OCI-M1 (cell line): Measurements from ENCODE around the gene TFAP2E.

ENCODE experiments used
- DNase-seq: peaks from one replicate; lab custom pipeline; 2025; lab: John Stamatoyannopoulos, UW

Gene TFAP2E

DNA sequence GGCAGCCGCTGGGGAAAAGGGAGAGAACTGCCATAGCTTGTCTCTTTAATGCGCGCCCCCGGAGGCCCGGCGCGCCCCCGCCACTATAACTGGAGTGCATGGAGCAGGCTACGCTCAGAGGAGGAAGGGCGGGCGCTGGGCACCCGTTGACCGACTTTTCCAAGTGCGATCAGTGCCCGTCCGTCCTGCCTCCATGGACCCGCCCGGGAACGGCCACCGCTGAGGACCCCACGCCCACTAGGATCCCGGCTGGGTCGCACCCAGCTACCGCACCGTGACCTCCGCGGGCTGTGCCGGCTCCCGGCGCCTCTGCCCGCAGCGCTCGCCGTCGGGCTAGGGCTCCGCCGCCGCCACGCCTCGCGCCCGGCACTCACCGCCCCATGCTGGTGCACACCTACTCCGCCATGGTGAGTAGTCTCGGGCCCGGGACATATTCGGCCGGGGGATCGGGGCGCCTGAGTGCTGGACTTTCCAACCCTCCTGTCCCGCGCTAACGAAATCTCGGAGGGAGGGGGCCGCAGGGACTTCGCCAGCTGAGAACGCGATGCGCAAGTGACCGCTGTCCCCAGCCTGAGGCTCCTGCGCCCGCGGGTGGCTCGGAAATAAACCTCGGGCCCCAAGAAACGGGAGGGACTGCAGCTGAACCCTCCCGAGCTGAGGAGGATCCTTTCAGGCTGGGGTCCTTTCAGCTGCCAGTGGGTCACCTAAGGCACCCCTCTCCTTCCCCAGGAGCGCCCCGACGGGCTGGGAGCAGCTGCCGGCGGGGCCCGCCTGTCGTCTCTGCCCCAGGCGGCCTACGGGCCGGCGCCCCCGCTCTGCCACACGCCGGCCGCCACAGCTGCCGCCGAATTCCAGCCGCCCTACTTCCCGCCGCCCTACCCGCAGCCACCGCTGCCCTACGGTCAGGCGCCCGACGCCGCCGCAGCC lies at the start of gene TFAP2E:
Gene TFAP2E, plus strand, starts transcription at position 117 of the 927 bp plus-strand sequence. Its CDS starts 264 bp downstream, at position 381.
- DNase-seq: no peak

DNA sequence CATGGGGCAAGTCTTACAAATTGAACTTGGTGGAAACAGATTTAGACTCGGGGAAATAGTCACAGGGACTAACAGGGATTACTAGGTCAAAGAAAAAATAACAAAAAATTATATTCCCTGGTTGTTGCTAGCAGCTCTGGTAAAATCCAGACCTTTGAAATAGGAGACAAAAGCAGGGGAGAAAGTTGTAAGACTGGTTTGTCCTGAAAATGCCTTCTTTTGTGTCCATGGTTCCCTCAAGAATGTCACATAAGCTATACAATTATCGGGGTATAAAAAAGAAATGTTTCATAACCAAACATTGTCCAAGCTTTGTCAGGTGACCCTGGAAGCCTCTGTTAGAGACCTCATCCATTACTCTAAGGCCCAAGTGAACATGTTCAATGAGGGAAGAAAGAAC lies 49.0 kb upstream of the TFAP2E start:
- DNase-seq: no peak

DNA sequence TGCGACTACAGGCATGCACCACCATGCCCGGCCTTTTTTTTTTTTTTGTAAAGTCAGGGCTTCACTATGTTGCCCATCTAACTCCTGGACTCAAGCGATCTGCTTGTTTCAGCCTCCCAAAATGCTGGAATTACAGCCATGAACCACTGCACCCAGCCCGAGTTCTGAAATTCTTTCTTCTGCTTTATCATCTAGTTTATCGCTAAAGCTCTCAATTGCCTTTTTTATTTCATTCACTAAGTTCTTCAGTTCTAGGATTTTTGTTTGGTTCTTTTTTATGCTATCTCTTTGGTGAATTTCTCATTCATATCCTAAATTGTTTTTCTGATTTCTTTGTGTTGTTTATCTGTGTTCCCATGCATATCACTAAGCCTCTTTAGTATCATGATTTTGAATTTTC lies 42.9 kb upstream of the TFAP2E start:
- DNase-seq: no peak

DNA sequence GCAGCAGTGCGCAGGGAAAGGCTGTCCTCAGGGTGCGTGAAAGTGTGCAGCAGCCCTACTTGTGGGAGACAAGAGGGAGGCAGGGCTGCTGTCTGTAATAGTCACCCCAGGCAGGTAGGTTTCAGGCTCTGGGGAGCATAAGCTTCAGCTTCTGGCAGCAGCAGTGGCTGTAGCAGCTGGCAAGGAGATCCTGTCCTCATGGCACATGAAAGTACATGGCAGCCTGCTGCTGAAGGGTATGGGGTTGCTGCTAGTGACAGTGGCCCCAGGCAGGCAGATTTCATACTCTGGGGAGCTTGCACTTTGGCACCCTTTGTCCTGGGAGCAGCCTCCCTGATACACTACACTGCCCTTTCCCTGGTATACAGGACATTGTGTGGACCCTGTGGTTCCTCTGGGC lies 42.2 kb upstream of the TFAP2E start:
- no peak for DNase-seq

DNA sequence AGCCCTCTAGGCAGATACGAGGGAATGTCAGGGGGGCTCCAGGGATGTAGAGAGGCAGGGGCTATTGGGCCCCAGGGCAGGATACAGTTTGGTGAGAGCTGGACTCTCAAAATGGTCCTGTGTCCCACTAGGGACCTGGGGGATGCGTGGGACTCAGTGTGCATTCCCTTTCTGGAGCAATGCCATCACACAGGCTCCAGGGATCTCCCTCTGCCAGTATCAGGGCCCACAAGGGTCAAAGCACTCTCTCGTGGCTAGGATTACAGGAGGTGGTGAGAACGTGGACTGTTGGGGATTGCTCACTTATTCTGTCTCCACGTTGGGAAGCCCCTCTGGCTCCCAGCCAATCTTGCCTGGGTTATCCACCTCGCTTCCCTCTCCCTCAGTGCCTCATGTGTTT lies 41.7 kb upstream of the TFAP2E start:
- no peak for DNase-seq

DNA sequence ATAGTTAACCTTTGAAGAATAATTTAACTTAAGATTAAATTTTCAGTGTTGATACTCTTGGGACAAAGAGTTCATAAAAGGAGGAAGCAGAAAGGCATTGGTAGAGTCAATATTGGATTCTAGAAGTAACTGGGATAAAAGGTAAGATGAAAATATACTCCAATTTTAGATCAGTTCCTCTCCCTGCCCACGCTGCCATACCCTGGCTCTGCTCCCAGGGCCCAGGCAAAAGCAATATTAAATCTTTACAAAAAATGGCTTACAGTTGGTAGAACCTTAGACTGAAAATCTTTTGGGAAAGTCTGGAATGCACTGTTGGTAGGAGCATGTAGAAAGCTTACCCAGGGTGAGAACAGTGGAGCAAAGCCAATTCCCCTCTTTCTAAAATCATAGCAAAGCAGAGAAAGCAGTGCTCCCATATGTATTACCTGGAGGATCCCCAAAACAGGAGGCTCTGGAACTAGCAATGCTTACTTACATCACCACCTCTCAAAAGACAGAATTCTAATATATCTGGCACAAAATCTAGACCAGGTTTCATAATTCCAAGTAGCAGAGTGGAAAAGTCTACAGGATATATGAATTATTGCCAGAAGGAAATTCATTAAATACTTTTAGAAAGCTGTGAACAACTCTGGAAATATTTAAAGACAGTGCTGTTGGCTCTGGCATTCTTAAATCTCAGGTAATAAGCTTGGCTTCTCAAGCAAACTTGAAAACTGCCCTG lies 40.5 kb upstream of the TFAP2E start:
- no peak for DNase-seq

DNA sequence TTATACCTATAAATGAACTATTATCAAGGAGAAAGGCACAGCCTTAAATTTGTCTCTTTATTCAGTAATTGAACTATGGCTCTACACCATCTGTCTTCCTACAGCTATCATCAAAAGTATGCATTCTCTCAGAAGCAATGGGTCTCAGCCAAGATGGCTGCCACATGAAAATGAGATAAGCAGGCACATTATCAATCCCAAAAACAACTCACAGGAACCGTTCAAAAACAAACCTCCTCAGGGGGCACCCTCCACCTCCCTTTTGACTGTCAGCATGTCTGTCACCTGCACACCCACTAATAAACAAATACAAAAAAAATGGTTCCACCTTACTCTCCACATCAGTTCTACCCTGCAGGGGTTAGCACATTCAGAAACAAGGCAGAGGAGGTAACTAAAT lies 39.5 kb upstream of the TFAP2E start:
- DNase-seq: peak; percentile 31

DNA sequence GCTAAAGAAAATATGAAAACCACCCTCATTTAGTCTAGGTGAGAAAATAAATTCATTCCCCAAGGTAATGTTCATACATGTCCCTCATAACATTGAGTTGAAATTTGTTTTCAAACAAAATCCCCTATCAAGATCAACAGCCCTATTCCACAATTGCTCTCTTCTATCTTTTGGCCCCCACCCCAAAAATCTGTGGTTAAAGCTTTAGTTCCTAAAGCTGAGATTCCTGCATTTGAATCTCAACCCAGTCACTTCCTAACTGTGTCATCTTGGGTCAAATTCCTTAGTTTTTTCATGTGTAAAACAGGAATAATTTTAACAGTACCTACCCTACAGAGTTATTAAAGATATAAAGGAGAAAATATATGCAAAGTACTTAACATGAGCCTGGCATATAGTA lies 37.9 kb upstream of the TFAP2E start:
- no peak for DNase-seq

DNA sequence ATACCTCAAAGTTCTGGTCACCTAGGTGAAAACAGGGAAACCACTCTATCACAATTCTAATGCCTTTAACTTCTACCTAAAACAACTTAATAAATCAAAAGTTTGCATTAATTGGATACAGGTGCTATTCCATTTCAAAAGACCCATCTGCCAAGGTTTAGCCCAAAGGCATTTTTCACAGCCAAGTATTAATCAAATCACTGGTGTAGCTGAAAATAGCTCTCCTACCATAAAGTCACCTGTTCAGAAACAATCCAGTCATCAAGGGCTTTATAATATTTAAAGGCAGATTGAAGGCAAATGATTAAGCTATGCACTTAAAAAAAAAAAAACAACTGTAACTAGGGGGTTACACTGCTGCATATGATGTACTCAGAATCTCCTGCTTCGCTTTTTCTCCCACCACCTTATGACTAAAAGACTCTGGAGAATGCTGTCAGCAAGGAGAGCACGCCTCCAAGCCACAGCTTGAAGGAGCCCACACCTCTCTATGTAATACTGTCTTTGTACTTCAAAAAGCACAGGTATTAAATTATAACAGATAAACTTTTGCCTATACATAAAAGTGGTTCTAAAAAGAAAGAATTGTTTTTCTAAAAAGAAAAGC lies 36.5 kb upstream of the TFAP2E start:
- no peak for DNase-seq

DNA sequence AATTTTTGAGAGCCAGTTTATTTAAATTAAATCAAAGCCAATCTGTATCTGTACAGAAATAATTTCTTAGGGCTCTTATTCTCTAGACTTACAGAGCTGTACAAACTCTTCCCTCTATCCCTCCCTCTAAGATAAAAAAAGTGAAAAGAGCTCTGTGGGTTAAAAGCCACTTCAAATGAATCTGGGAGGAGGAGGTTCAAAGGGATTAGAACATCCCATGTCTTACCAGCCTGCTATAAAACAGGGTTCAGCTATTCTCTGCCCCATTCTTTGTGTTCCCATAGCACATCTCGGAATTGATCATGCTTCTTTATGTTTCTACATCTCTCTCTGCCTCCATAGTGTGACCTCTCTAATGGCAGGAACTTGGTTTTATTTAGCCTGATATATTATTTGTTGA lies 35.3 kb upstream of the TFAP2E start:
- no peak for DNase-seq

DNA sequence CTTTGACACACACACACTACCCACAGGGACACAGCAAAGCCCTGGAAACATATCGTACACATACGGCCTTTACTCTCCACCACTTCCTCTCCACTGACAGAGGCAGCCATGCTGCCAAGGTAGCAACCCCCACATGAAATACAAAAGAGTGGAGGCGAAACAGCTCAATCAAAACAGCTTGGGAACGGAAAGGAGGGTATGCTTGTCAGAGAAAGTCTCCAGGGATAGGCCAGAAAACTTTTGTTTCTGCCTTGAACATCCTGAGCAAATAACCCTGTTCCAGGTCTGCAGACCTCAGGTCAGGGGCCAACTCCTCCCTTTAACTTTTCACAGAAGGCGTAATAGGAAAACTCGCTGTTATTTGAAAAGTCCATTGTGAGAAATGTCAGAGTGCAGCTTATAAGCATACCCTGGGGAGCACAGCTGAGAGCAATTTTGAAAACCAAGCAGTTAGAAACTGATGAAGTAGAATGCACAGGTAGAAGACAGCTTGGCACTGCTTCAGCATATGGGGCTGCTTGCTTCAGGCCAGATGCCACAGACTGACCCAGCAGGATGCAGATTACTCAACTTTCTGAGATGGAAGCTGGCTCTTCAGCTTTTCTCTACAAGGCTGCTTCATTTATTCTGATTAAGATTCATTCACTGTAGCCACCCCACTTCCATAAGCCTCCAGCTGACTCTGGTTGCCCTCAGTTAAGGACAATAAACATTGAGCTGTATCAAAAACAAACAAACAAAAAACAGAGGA lies 33.9 kb upstream of the TFAP2E start:
- DNase-seq: no peak

DNA sequence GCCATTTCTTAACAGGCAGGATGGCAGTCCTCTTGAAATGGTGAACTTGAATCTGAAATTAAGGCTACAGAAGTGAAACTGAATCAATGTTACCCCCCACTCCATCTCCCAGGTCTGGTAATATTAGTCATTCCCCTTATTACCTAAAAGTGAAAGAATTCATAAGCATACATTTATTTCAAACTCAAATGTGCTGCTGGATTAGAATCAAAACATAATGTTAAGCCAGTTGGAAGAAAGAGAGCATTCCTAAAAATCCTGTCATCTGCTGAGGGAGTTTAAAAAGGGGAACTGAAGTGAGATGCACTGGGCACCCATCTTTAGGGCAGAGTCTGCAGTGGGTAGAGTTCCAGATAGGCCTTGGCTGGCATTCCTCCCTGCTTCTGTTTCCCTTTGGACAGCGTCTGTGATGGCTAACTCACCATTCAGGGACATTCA lies 33.3 kb upstream of the TFAP2E start:
- no peak for DNase-seq

DNA sequence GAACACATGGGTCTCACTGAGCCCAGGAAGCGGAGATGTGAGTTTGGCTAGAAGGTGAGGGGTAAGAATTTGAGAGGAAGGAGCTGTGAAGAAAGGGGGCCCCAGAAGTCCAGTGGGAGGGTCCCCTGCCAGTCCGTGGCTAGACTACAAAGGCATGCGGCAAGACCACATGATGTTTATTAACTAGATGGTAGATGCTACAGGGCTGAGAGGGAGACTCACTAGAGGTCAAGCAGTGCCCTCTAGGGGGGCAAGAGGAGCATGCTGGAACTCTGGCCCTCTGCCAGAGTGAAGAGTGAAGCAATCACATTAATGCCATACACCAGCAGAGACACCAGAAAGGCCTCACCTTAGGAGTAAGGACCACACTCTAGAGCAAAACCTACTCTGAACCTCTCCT lies 28.1 kb upstream of the TFAP2E start:
- DNase-seq: peak; percentile 88

DNA sequence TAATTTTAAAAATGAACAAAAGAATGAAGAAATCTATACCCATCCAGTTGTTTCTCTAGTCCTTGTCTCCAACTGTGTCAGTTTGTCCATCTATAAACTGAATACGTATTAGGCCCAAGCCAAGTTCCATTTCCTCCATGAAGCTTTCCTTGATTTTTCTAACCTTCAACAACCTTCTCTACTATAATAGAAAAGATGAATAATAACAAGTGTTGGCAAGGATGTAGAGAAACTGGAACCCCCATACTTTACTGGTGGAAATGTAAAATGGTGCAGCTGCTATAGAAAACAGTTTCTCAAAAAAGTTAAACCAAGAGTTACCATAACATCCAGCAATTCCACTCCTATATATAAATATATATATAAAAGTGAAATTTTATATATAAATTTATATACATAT lies 26.5 kb upstream of the TFAP2E start:
- DNase-seq: no peak

DNA sequence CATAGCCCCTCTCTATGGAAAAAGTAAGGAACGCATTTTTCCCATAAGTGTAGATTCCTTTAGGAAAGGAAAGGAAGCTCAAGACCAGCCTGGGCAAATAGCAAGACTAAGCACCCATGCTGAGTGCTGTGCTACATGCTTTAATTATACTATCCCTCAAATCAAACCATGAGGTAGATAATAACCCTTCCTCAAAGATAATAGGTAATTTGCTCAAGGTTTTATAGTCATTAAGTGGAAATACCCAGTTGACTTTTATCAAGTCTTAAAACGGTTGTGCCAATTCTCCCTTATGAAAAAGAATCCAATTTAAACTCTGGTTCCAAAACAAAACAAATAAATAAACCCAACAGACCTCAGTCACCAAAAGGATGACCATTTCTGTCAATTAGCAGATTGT lies 19.3 kb upstream of the TFAP2E start:
- no peak for DNase-seq

DNA sequence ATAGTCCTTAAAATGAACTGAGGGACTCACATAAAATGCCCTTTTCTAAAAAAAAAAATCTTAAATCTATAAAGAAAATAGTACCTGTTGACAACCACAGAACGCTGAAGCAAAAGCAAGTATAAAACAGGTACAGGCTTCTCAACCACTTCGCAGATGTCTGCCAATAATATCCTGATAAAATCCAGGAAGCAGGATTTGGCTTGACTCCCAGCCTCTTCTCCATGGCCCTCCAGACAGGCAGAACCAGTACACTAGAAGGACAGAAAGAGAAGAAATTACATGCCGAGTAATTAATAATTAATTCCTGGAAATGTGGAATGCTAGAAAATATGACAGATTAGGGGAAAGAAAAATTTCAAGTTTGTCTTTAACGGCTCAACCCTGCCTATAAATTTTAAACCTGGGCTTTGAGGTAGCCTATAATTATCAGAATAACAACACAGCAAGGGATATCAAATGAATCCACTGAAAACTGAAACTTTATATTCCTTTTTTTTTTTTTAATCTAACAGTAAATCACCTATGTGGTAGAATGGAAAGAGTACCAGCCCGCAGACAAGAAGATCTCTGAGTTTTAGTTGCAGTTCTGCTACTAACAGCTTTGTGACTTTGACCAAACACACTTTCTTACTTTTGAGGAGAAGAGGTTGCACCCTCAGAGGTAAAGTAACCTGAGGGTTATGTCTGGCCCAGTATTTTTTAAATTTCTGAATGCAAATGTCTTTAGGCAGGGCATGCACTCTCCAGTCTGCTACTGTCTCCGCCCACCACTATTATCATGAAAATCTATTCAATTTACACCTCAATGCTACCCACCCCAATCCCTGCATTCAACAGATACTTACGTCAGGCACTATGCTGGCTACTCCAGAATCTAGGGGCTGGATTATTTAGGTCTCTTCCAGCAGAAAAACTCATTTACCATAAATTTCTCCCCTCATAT lies 18.6 kb upstream of the TFAP2E start:
- DNase-seq: no peak

DNA sequence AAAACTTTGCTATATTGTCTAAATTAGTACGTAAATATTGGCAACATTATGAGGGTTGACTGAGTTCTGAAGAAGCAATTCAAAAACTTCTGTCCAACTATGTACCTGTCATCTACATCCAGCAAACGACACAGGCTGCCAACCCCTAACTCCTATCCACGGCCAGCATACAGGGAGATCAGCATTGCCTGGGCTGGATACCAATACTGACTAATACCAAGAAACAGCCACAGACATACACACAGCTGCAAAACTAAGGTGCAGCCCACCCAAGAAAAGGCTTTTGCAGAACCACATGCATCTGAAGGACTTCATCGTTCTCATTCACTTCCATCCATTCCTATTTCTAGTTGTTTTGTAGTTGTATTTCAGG lies 17.9 kb upstream of the TFAP2E start:
- no peak for DNase-seq

DNA sequence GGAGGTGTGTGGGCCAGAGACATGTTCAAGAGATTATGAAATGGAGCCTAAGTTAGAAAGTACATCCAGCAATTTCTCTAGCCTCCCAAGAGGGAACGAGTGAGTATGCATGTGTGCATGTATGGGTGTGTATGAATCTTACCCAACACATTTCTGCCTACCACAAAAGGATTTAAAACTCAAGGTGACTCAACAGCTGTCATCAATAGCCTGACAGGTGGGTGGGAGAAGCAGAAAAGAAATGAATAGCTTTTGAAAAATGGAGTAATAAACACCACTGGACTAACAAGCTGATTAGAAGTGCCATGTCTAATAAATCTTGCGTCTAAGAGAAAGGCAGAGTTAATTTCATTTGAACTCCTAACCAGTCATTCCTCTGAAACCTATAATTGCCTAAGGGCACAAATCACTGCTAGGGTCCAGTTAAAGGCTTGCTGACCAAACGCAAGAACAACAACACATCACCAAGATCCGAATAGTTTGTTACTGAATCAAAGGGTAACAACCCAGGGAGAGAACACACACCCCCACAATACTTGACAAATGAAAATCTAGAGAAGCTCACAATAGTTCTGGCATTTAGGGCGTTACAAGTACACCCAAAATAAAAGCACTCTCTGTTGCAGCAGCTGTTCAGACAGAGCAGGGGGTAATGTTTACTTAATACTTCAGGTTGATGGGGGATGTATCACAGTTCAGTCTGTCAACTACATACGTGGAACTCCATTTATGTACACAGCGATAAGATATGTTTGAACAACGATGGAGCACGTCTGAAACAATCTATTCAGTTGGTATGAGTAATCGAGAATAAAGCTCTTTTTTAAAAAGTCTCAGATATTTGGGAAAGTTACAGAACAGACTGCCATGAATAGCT lies 17.3 kb upstream of the TFAP2E start:
- no peak for DNase-seq

DNA sequence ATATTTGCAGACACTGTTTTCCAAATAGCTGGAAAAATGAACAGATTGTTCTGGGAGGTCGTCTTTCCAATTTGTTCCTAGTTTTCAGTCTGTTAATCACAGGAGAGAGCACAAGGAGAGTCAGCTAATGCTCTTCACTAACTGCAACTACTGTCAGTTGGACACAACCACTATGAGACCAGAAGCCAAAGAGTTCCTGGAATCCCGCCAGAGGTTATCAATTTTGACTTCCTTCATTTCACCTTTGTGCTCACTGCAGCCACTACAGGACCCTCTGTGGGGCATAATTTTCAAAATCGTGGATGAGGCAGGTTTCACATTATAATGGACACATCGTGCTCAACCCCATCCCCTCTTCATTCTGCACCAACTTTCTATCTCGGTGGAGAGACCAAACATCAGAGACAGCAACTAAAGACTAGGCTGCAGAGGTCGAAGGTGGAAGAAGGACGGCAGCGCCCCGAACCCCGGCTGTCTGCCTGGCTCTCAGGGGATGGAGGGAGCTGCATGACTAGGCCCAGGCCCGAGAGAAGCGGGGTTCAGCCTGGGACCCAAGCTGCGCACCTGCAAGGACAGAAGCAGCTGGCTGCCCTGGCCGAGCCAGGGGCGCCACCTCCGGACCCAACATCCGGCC lies 16.5 kb upstream of the TFAP2E start:
- DNase-seq: peak; percentile 54
